HEK293 (cell line): ENCODE results near the gene LIN52.

ENCODE experiments used
- CTCF ChIA-PET: fragments of 350-600 bp; formaldehyde crosslinking; extraction: SDS; loops from one replicate; lab custom pipeline; 2021; ENCODE audit warnings: antibody characterized with exemption; lab: Yijun Ruan, JAX
- POLR2A ChIA-PET: fragments of 300-600 bp; formaldehyde crosslinking; extraction: SDS; loops from one replicate; lab custom pipeline; 2020; ENCODE audit warnings: antibody characterized with exemption, inconsistent platforms; lab: Yijun Ruan, JAX
- H3K27ac ChIP-seq: fragments of 200-500 bp; sonication (Bioruptor generic); 2 replicates; pipeline ENCODE4 v1.5.1; 2014; ENCODE audit warnings: low read depth, low read length, control low read depth, inconsistent platforms; ENCODE audit errors: extremely low read depth
- H3K36me3 ChIP-seq, 2 experiments: fragments of 200-500 bp in 1 of 2; sonication (Bioruptor generic) in 1 of 2; 1 replicate in 1 of 2; 2 replicates in 1 of 2; pipeline ENCODE4 v1.5.1; 2014 to 2017; ENCODE audit warnings: inconsistent platforms in 2 of 2, low read length in 2 of 2; ENCODE audit not compliant: control insufficient read depth in 2 of 2, insufficient read depth in 1 of 2
- H3K4me1 ChIP-seq: fragments of 200-500 bp; sonication (Bioruptor generic); 2 replicates; pipeline ENCODE4 v1.5.1; 2014; ENCODE audit warnings: mild to moderate bottlenecking, low read length, inconsistent platforms; ENCODE audit not compliant: control insufficient read depth, insufficient read depth
- H3K4me3 ChIP-seq: 2 replicates; pipeline ENCODE4 v1.5.1; 2011; ENCODE audit warnings: low read depth, mild to moderate bottlenecking, control low read depth, low read length, moderate library complexity
- H3K9me3 ChIP-seq: fragments of 200-500 bp; sonication (Bioruptor generic); 2 replicates; pipeline ENCODE4 v1.5.1; 2014; ENCODE audit warnings: low read depth, low read length, inconsistent platforms; ENCODE audit not compliant: control insufficient read depth, insufficient read depth
- BCL11A ChIP-seq: fragments of 450-650 bp; formaldehyde crosslinking; IDR thresholded peaks from 2 replicates; pipeline ENCODE4 v1.5.1; 2016; ENCODE audit warnings: low read depth, missing biosample characterization, missing genetic modification characterization
- EGR2 ChIP-seq: fragments of 450-650 bp; formaldehyde crosslinking; IDR thresholded peaks from 2 replicates; pipeline ENCODE4 v1.5.1; 2016; ENCODE audit warnings: low read depth, missing biosample characterization, missing genetic modification characterization
- KLF7 ChIP-seq: fragments of 450-650 bp; formaldehyde crosslinking; IDR thresholded peaks from 2 replicates; pipeline ENCODE4 v1.5.1; 2016; ENCODE audit warnings: missing biosample characterization, missing genetic modification characterization, borderline replicate concordance
- REST ChIP-seq: fragments of 450-650 bp; formaldehyde crosslinking; IDR thresholded peaks from 2 replicates; pipeline ENCODE4 v1.5.1; 2016; ENCODE audit warnings: missing biosample characterization, missing genetic modification characterization
- ZBTB1 ChIP-seq: fragments of 450-650 bp; formaldehyde crosslinking; IDR thresholded peaks from 2 replicates; pipeline ENCODE4 v1.5.1; 2016; ENCODE audit warnings: missing biosample characterization, missing genetic modification characterization
- ZBTB6 ChIP-seq: fragments of 450-650 bp; formaldehyde crosslinking; IDR thresholded peaks from 2 replicates; pipeline ENCODE4 v1.5.1; 2017; ENCODE audit warnings: missing biosample characterization, missing genetic modification characterization
- ZNF184 ChIP-seq: fragments of 450-650 bp; IDR thresholded peaks from 2 replicates; pipeline ENCODE4 v1.5.1; 2018; ENCODE audit warnings: missing biosample characterization, mild to moderate bottlenecking, missing genetic modification characterization
- ZNF280C ChIP-seq: fragments of 450-650 bp; formaldehyde crosslinking; IDR thresholded peaks from 2 replicates; pipeline ENCODE4 v1.5.1; 2016; ENCODE audit warnings: missing biosample characterization, missing genetic modification characterization
- ZNF449 ChIP-seq: fragments of 450-650 bp; formaldehyde crosslinking; IDR thresholded peaks from 2 replicates; pipeline ENCODE4 v1.5.1; 2017; ENCODE audit warnings: missing biosample characterization, mild to moderate bottlenecking, missing genetic modification characterization, moderate library complexity
- ZNF488 ChIP-seq: fragments of 450-650 bp; formaldehyde crosslinking; IDR thresholded peaks from 2 replicates; pipeline ENCODE4 v1.5.1; 2016; ENCODE audit warnings: missing biosample characterization, missing genetic modification characterization
- ZNF518A ChIP-seq: fragments of 450-650 bp; formaldehyde crosslinking; conservative IDR thresholded peaks from 2 replicates; pipeline ENCODE4 v1.5.1; 2016; ENCODE audit warnings: low read depth, missing biosample characterization, missing genetic modification characterization
- ZNF626 ChIP-seq: fragments of 450-650 bp; sonication (Bioruptor Pico); formaldehyde crosslinking; IDR thresholded peaks from 2 replicates; pipeline ENCODE4 v1.5.1; 2018; ENCODE audit warnings: missing biosample characterization, missing genetic modification characterization, inconsistent platforms
- ZNF664 ChIP-seq: fragments of 450-650 bp; formaldehyde crosslinking; IDR thresholded peaks from 2 replicates; pipeline ENCODE4 v1.5.1; 2016; ENCODE audit warnings: missing biosample characterization, missing genetic modification characterization
- ZNF747 ChIP-seq: fragments of 450-650 bp; formaldehyde crosslinking; IDR thresholded peaks from 2 replicates; pipeline ENCODE4 v1.5.1; 2016; ENCODE audit warnings: missing biosample characterization, missing genetic modification characterization
- ZNF76 ChIP-seq: fragments of 450-650 bp; formaldehyde crosslinking; IDR thresholded peaks from 2 replicates; pipeline ENCODE4; 2016; ENCODE audit warnings: low read depth, missing biosample characterization, missing genetic modification characterization, borderline replicate concordance
- ZNF792 ChIP-seq: fragments of 450-650 bp; formaldehyde crosslinking; IDR thresholded peaks from 2 replicates; pipeline ENCODE4 v1.5.1; 2016; ENCODE audit warnings: missing biosample characterization, missing genetic modification characterization
- ZNF830 ChIP-seq: fragments of 450-650 bp; IDR thresholded peaks from 2 replicates; pipeline ENCODE4 v1.5.0; 2018; ENCODE audit warnings: missing biosample characterization, missing genetic modification characterization, low read depth, mild to moderate bottlenecking, moderate library complexity

The LIN52 gene

GRCh38 chr14:74219277-74220205 lies 134.8 kb downstream of the LIN52 start:
- TF ChIP-seq ZNF626 (tag by site-specific recombination) (no peak), ZNF449 (no peak), ZNF518A (tag by site-specific recombination) (no peak), ZNF792 (tag by site-specific recombination) (no peak)

GRCh38 chr14:74220991-74221390 lies 136.2 kb downstream of the LIN52 start:
- CTCF ChIA-PET, result interaction anchor here (1.0 to 2.2 kb wide), 3 partner anchors 27 to 37 kb away, joined by 3 to 7 read pairs (median 4); no protein-coding TSS in a partner anchor
- Histone ChIP-seq H3K9me3 (no peaks in the 10 kb centered on the region), H3K27ac (no peak overlapping the region), H3K4me1 (no peaks in the 10 kb centered on the region), H3K36me3 (no peaks in the 10 kb centered on the region), H3K4me3 (no peak overlapping the region)
- POLR2A ChIA-PET, result no interaction called here
- TF ChIP-seq KLF7 (tag by site-specific recombination), result no peak
- TF ChIP-seq ZNF830 (tag by site-specific recombination), result no peak
- TF ChIP-seq ZNF76, result no peak
- TF ChIP-seq EGR2 (tag by site-specific recombination), result no peak
- TF ChIP-seq ZNF664 (tag by site-specific recombination), result no peak
- TF ChIP-seq ZNF280C (tag by site-specific recombination), result no peak
- no peak for TF ChIP-seq ZNF184 (tag by site-specific recombination)
- TF ChIP-seq ZBTB1 (tag by site-specific recombination), result no peak
- TF ChIP-seq REST (tag by site-specific recombination), result no peak
- TF ChIP-seq BCL11A (tag by site-specific recombination), result no peak
- TF ChIP-seq ZNF747 (tag by site-specific recombination), result no peak
- TF ChIP-seq ZNF488 (tag by site-specific recombination), result no peak
- no peak for TF ChIP-seq ZBTB6 (tag by site-specific recombination)

More at GRCh38 chr14:74219277-74220205, 134.8 kb downstream of the LIN52 start:
- H3K9me3 ChIP-seq, result no peaks in the 10 kb centered on the region
- ChIA-PET POLR2A (no interaction called here), CTCF (interaction anchor here (0.6 to 1.6 kb wide), 9 partner anchors 10 to 180 kb away, joined by 3 to 17 read pairs (median 3); no protein-coding TSS in a partner anchor)
- H3K36me3 ChIP-seq, result no peaks in the 10 kb centered on the region
- H3K27ac ChIP-seq, result no peak overlapping the region
- no peak overlapping the region for H3K4me3 ChIP-seq
- no peaks in the 10 kb centered on the region for H3K4me1 ChIP-seq
